Caco-2 (cell line): ENCODE results near the gene SIRPB2. TPM values are rescaled to one million over a fixed set of nuclear protein-coding genes. Genes with fewer than 3 reads are reported as not detected.
A peak's percentile ranks its signal among the peaks of the same experiment; 100 is the strongest.

Experiments
- BruUV-seq: library from RNA; stranded (reverse); fragments of 400-500 nt; replicated peaks from 2 replicates; lab custom pipeline; 2021; lab: Mats Ljungman, UMichigan
- CTCF ChIA-PET: fragments of 300-600 bp; sonication (Branson Sonifier 250); formaldehyde crosslinking; loops from one replicate; lab custom pipeline; 2022; ENCODE audit warnings: antibody characterized with exemption; lab: Charles Lee
- POLR2A ChIA-PET: fragments of 300-600 bp; sonication (Branson Sonifier 250); formaldehyde crosslinking; loops from one replicate; lab custom pipeline; 2022; ENCODE audit warnings: antibody characterized with exemption; lab: Charles Lee
- DNase-seq, 2 experiments: peaks; one replicate each; pipeline versions ENCODE4 v3.0.0 to v3.0.0-alpha.2; 2020 to 2022
- H3K27me3 ChIP-seq: replicated peaks from 2 replicates; pipeline ENCODE4 v1.6.0; 2011; ENCODE audit warnings: low read length; ENCODE audit not compliant: control insufficient read depth, insufficient read depth
- H3K36me3 ChIP-seq: 2 replicates; pipeline ENCODE4 v1.5.1; 2011; ENCODE audit warnings: low read length; ENCODE audit not compliant: control insufficient read depth, insufficient read depth
- H3K4me1 ChIP-seq: fragments of 250-450 bp; sonication (Bioruptor Pico); 2 replicates; pipeline ENCODE4 v1.5.1; 2020; ENCODE audit warnings: mild to moderate bottlenecking
- H3K4me3 ChIP-seq: 2 replicates; pipeline ENCODE4 v1.5.1; 2011; ENCODE audit warnings: low read depth, mild to moderate bottlenecking, control low read depth, low read length
- H3K9me3 ChIP-seq: fragments of 250-450 bp; sonication (Bioruptor Pico); 2 replicates; pipeline ENCODE4 v1.5.1; 2020; ENCODE audit warnings: mild to moderate bottlenecking, moderate library complexity
- H3K27ac Mint-ChIP-seq: one replicate; pipeline ENCODE4 v1.8.0; 2022; ENCODE audit warnings: mixed read lengths; ENCODE audit not compliant: unreplicated experiment
- H3K27me3 Mint-ChIP-seq: one replicate; pipeline ENCODE4 v1.8.0; 2022; ENCODE audit warnings: mixed read lengths; ENCODE audit not compliant: insufficient read depth, unreplicated experiment
- H3K36me3 Mint-ChIP-seq: one replicate; pipeline ENCODE4 v1.8.0; 2022; ENCODE audit warnings: mild to moderate bottlenecking, mixed read lengths; ENCODE audit not compliant: insufficient read depth, unreplicated experiment
- H3K4me1 Mint-ChIP-seq: one replicate; pipeline ENCODE4 v1.8.0; 2022; ENCODE audit warnings: low read depth, mixed read lengths; ENCODE audit not compliant: unreplicated experiment
- H3K4me3 Mint-ChIP-seq: one replicate; pipeline ENCODE4 v1.8.0; 2022; ENCODE audit warnings: mild to moderate bottlenecking, moderate library complexity, mixed read lengths; ENCODE audit not compliant: unreplicated experiment
- H3K9me3 Mint-ChIP-seq: one replicate; pipeline ENCODE4 v1.8.0; 2022; ENCODE audit warnings: mixed read lengths; ENCODE audit not compliant: unreplicated experiment
- intact Hi-C: fragments of 100-400 bp; cut with micrococcal nuclease; formaldehyde crosslinking; loops from one replicate; pipeline ENCODE4 v1.10.0; 2022; ENCODE audit not compliant: unreplicated experiment
- total RNA-seq: library from RNA; stranded (reverse); gene quantifications from 2 replicates; pipeline ENCODE4 v1.2.3, GENCODE V29; 2022
- TF ChIP-seq, protein P1 (sequence below), 2 experiments: fragments of 200-600 bp in 1 of 2; IDR thresholded peaks; 1 replicate in 1 of 2; 2 replicates in 1 of 2; pipeline versions ENCODE4 v1.5.1 to v1.8.0; 2011 to 2022; ENCODE audit warnings: antibody characterized with exemption in 1 of 2, control low read depth in 1 of 2, inconsistent platforms in 1 of 2, low read depth in 1 of 2, low read length in 1 of 2, mild to moderate bottlenecking in 1 of 2, moderate library complexity in 1 of 2; ENCODE audit not compliant: insufficient read depth in 1 of 2, severe bottlenecking in 1 of 2, unreplicated experiment in 1 of 2

The SIRPB2 gene
- total RNA-seq, 1 experiment from 2014 or later = not detected

DNA sequence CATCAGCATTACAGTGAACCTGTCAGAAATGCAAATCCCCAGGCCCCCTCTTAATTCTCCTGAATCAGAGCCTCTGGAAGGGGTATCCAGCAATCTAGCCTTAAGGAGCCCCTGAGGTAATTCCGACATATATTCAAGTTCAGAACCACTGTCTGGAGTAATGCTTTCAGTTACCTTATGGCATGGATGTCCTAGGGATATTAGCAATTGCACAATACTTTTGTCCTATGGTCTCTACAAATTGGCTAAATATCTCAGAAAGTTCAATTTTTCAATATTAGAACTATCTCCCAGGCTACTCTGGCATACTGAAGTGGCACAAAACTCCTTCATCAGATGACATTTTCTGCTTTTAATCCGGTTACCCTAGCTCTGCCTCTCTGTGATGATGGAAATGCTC is 30.9 kb downstream of the SIRPB2 start:
- Mint-ChIP-seq H3K9me3 (no peaks in the 10 kb centered on the region), H3K4me1 (peaks cover 2% of the 10 kb centered on the region), H3K27me3 (no peaks in the 10 kb centered on the region), H3K36me3 (peaks cover 44% of the 10 kb centered on the region), H3K4me3 (no peak overlapping the region), H3K27ac (no peak overlapping the region)
- peaks cover 17% of the 10 kb centered on the region for H3K4me1 ChIP-seq
- no peak for DNase-seq
- ChIA-PET POLR2A (no interaction called here), CTCF (no interaction called here)
- no TSS peak for BruUV-seq
- peaks cover 7% of the 10 kb centered on the region for H3K36me3 ChIP-seq
- intact Hi-C loops = no loop called here
- no peak overlapping the region for H3K4me3 ChIP-seq
- H3K27me3 ChIP-seq = no peaks in the 10 kb centered on the region
- TF ChIP-seq, protein P1, sequence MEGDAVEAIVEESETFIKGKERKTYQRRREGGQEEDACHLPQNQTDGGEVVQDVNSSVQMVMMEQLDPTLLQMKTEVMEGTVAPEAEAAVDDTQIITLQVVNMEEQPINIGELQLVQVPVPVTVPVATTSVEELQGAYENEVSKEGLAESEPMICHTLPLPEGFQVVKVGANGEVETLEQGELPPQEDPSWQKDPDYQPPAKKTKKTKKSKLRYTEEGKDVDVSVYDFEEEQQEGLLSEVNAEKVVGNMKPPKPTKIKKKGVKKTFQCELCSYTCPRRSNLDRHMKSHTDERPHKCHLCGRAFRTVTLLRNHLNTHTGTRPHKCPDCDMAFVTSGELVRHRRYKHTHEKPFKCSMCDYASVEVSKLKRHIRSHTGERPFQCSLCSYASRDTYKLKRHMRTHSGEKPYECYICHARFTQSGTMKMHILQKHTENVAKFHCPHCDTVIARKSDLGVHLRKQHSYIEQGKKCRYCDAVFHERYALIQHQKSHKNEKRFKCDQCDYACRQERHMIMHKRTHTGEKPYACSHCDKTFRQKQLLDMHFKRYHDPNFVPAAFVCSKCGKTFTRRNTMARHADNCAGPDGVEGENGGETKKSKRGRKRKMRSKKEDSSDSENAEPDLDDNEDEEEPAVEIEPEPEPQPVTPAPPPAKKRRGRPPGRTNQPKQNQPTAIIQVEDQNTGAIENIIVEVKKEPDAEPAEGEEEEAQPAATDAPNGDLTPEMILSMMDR (IDR thresholded peaks at IDR 0.05; ENCODE audit: insufficient read depth in 1 of 2, low read depth in 1 of 2, low read length in 1 of 2, severe bottlenecking in 1 of 2, unreplicated experiment in 1 of 2) = no peak
- no peaks in the 10 kb centered on the region for H3K9me3 ChIP-seq

DNA sequence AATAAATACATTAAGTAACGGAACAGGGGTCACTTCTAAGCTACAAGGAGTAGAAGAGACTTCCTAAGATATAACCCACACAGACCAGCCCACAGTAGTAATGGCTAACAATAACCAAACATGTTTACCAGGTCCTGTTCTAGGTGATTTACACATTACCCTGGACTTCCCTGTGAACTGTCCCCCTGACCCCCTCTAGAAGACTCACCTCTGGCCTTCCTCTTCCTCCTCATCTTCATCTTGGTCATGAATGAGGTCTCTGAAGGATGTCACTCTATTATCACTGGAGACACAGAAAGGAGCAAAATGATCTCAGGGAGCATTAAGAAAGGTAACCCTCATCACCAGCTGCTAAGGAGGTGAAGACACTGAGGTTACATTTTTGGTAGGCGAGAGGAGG is 33.2 kb downstream of the SIRPB2 start:
- Mint-ChIP-seq H3K27me3 (no peaks in the 10 kb centered on the region), H3K27ac (no peak overlapping the region), H3K4me3 (no peak overlapping the region), H3K9me3 (no peaks in the 10 kb centered on the region), H3K36me3 (peaks cover 57% of the 10 kb centered on the region), H3K4me1 (peaks cover 5% of the 10 kb centered on the region)
- BruUV-seq = no TSS peak
- Histone ChIP-seq H3K4me3 (no peak overlapping the region), H3K27me3 (no peaks in the 10 kb centered on the region), H3K9me3 (no peaks in the 10 kb centered on the region), H3K4me1 (peaks cover 20% of the 10 kb centered on the region), H3K36me3 (peaks cover 4% of the 10 kb centered on the region)
- DNase-seq = no peak
- intact Hi-C loops = no loop called here
- ChIA-PET POLR2A (no interaction called here), CTCF (no interaction called here)
- TF ChIP-seq, protein P1 (IDR thresholded peaks at IDR 0.05; ENCODE audit: insufficient read depth in 1 of 2, low read depth in 1 of 2, low read length in 1 of 2, severe bottlenecking in 1 of 2, unreplicated experiment in 1 of 2) = no peak

DNA sequence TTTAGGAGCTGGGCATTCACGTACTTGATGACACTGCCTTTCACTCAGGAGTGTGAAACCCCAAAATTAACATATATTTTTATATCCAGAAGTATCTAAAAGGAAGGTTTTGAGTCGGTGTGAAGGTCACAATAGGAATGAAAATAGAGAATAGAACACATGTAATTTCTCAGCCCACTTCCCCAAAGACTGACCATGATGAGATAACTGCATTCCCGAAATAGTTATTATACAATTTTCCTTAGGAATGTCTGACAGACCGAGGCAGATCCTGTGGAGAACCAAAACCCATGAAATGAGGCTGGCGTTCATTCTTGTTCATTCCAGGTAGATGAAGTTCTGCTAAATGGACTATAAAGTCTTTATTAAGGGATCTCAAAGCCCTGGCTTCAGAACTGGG is 34.9 kb downstream of the SIRPB2 start:
- H3K27me3 Mint-ChIP-seq = no peaks in the 10 kb centered on the region
- POLR2A ChIA-PET = no interaction called here
- H3K27ac Mint-ChIP-seq = peak overlapping the region; percentile 28
- peaks cover 5% of the 10 kb centered on the region for H3K4me1 Mint-ChIP-seq
- no TSS peak for BruUV-seq
- no peaks in the 10 kb centered on the region for H3K27me3 ChIP-seq
- no peak overlapping the region for H3K4me3 ChIP-seq
- no peak overlapping the region for H3K4me3 Mint-ChIP-seq
- H3K4me1 ChIP-seq = peaks cover 20% of the 10 kb centered on the region
- no peak for DNase-seq
- CTCF ChIA-PET = interaction anchor here (1.2 to 1.6 kb wide), 2 partner anchors 19 to 47 kb away, joined by 3 to 4 read pairs; no protein-coding TSS in a partner anchor
- no peaks in the 10 kb centered on the region for H3K9me3 ChIP-seq
- peaks cover 74% of the 10 kb centered on the region for H3K36me3 Mint-ChIP-seq
- intact Hi-C loops = no loop called here
- TF ChIP-seq, protein P1 (IDR thresholded peaks at IDR 0.05; ENCODE audit: insufficient read depth in 1 of 2, low read depth in 1 of 2, low read length in 1 of 2, severe bottlenecking in 1 of 2, unreplicated experiment in 1 of 2) = no peak
- H3K36me3 ChIP-seq = peaks cover 4% of the 10 kb centered on the region
- no peaks in the 10 kb centered on the region for H3K9me3 Mint-ChIP-seq
